HG03378 (cell line): ENCODE results near the gene HEATR5B.
"Not testable (repeated sequence)": the region's sequence is repeated elsewhere in the genome, so short reads cannot be mapped to it uniquely, and the experiment has no call there.

Experiments
- ATAC-seq: cut with Tn5 transposase; IDR thresholded peaks from one replicate; pipeline ENCODE4 v1.9.1; 2021; ENCODE audit warnings: mild to moderate bottlenecking, moderate library complexity; ENCODE audit not compliant: unreplicated experiment

HEATR5B gene

DNA sequence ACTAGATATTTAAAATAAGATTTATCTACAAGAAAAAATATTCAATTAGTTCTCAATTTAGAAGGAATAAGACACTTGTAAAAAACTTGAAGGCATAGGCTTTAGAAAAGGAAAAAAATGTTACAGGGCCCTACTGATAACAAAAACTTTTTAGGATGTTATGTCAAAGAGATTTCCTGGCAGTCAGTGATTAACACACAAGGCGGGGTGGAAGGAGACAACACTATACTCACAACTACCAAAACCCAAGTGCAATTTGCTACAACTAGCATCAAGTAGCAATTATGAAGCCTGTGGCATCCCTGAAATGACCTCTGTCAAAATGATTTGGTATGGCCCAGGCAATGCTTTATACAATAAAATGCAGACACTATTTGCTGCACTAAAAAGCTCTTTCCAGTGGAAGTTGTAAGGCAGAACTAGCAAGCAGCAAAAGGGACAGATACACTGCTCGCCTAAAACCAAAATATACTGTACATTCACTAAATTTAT, 133.1 kb downstream of the HEATR5B start:
- no peak for ATAC-seq

DNA sequence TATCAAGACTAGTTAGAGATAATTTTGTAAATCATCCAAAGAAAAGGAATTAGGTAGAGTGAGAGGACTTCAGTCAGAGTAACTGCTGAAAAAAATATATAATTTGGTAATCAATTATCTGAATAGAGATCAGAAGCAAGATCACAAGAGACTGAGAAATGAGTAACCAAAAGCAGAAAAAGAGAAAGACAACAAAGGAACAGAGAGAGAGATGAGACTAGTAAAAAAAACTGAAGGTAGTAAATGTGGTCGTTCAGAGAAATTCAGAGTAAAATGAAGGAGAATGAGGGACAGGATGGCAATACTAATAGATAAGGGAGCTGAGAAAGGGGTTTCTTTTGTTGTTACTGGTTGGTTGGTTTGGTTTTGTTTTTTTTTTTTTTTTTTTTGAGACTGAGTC, 134.3 kb downstream of the HEATR5B start:
- no peak for ATAC-seq

DNA sequence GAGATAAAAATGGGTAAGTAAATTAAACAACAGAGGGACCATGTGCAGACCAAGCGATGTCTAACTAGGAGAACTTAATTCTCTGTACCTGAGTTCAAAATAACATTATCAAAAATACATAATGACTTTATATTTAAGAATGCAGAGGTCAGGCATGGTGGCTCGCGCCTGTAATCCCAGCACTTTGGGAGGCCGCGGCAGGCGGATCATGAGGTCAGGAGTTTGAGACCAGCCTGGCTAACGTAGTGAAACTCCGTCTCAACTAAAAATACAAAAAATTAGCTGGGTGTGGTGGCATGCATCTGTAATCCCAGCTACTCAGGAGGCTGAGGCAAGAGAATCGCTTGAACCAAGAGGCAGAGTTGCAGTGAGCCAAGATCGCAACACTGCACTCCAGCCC, 138.9 kb downstream of the HEATR5B start:
- not testable (repeated sequence) for ATAC-seq

DNA sequence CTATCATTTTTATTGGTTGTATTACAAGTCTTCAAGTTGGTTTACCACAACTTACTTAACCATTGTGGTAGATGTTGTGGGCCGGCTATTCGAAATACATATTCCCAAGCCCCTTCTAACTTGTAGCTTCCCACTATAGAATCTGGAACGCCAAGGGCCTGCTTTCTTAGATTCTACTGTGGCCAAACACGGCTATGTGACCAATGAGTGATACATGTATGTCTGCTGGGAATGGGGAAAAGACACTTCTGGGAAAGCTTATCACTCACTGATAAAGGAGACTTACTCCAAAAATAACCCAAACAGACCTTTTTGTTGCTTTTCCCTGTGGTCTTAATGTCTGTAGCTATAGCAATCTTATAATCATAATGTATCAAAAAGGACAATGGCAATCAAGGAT, 142.3 kb downstream of the HEATR5B start:
- ATAC-seq, result no peak

DNA sequence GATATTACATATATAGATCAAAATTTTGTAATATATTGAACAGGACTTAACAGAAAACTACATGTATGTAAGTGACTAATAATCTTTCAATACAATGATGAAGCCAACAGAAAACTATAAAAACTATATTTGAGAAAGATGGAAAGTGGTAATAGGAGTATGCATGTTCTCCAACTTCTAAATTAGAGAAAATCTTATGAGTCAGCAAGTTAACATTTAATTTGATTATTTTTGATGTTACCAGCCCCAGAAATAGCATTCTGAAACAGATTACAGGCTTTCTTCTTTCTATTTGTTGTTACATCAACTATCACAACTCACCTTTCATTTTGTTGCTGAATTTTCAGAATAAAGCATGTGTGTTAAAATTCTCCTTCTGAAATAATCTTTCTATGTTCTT, 147.6 kb downstream of the HEATR5B start:
- not testable (repeated sequence) for ATAC-seq

DNA sequence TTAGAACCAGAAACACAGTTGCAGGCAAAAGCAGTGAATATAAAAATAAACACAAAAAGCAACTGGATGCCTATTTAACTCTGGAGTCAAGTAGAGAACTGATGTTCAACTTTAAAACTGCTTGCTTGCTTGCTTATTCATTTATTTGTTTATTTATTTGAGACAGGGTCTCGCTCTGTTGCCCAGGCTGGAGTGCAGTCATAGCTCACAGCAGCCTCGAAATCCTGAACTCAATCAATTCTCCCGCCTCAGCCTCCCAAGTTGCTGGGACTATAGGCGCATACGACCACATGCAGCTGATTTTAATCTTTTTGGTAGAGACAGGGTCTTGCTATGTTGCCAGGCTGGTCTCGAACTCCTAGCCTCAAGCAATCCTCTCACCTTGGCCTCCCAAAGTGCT, 152.5 kb downstream of the HEATR5B start:
- not testable (repeated sequence) for ATAC-seq
